Epithelial cell of proximal tubule (primary cell): ENCODE data around the gene EXPH5. TPM values are rescaled to one million over a fixed set of nuclear protein-coding genes. Genes with fewer than 3 reads are reported as not detected.

Source experiments
- DNase-seq: peaks from one replicate; pipeline ENCODE4 v3.0.0-alpha.2; 2011; ENCODE audit warnings: low read depth
- H3K4me3 ChIP-seq: 2 replicates; pipeline ENCODE4 v1.5.1; 2011; ENCODE audit warnings: low read depth, mild to moderate bottlenecking, low read length
- CTCF ChIP-seq: conservative IDR thresholded peaks from 2 replicates; pipeline ENCODE4 v1.5.1; 2012; ENCODE audit warnings: low read depth, mild to moderate bottlenecking, low read length
- total RNA-seq: library from RNA; depleted of rRNA; stranded (reverse); fragments of >200 nt; gene quantifications from 2 replicates; pipeline ENCODE4 v1.2.3, GENCODE V29; 2015

The EXPH5 gene
- total RNA-seq, 1 donor from 2014 or later, result 7.8 TPM

DNA sequence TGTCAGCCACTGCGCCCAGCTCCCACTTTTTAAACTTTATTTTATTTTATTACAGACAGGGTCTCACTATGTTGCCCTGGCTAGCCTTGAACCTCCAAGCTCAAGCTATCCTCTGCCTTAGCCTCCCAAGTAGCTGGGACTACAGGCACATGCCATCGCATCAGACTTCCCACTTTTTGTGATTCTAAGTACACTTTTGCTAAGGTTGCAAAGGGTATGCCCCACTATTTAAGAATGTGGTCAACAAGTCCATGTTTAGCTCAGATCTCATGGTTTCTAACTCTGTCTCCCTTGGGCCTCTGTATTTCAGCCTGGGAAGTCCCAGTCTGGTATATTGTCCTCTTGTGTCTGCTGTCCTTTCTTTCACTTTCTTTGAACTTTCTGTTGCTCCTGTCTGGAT, 35.3 kb downstream of the EXPH5 start:
- TF ChIP-seq CTCF, result no peak
- no peak overlapping the region for H3K4me3 ChIP-seq

DNA sequence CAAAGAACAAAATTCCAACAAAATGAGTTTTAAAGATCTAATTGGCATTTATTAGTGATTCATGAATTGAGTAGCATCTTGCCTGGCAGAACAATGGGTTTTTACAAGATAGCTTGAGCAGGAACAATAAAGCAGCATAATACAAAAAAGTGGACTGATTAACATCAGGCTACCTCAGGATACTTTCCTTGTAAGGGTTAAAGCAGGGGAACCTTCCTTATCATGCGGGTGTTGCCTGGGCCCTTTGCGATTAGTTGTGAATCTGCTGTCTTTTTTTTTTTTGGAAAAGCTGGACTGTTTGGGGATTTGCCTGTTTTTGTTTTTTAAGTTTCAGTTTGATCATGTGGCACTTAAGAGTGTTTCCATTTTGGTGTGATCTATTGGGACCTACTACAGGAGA, 37.5 kb downstream of the EXPH5 start:
- DNase-seq, result no peak
- H3K4me3 ChIP-seq, result no peak overlapping the region
- TF ChIP-seq CTCF, result no peak

More for the DNA sequence above, 35.3 kb downstream of the EXPH5 start:
- no peak for DNase-seq

GRCh38 chr11:108551651-108552462, 41.7 kb downstream of the EXPH5 start:
- no peak for TF ChIP-seq CTCF
- DNase-seq, result no peak
- H3K4me3 ChIP-seq, result no peak overlapping the region

GRCh38 chr11:108549319-108549885, 44.2 kb downstream of the EXPH5 start:
- TF ChIP-seq CTCF, result no peak
- no peak overlapping the region for H3K4me3 ChIP-seq
- DNase-seq, result no peak

DNA sequence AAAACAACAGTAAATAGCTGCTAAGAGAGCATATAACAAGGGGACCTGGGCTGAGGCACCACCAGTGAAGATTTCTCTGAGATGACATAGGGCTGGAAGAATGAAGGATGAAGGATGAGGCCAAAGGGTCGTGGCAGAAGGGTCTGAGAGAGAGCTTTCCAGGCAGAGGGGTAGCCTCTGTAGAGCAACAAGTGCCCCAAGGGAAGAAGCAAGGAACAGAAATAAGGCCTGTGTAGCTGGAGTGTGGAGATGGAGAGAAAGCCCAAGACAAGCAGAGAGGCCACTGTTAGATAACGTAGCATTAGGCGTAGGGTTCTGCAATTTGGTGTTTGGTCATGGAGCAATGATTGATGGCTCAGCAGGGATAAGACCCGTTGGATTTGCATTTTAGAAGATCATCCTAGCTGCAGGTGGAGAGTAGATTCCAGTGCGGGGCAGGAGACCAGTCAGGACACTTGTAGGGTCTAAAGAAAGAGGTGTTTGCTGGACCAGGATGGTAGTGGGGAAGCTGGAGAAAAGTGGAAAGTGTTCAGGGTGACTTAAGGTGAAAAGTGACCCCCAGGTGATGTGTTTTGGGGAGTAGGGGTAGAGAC, 47.6 kb downstream of the EXPH5 start:
- no peak for DNase-seq
- no peak overlapping the region for H3K4me3 ChIP-seq
- no peak for TF ChIP-seq CTCF

DNA sequence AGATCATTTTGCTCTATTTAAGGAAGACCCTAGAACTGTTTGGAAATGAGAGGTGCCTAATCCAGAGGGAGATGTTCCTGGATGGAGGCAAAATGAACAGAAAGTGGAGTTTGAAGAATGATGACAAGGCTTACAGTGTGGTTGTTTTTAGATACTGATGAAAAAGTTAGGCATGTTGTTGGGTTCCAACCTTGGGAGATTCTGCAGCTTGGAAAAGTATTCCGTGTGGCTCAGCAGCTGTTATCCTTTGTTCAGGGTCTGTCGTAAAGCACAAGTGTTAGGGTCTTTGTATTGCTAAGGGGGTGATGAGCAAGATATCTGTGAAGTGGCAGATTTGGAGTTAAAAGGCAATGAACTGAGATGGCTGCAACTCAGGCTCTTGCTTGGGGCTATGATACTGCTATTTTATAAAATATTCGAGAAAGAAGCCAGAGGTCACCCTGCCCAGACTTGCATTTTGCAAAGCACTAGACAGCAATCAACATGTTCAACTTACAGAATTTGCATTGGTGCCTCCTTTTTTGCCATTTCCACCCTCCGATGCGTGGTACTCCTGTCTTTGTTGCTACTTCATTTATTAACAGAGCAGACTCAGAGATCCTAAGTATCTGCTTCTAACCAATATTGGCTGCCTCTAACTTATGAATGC, 50.1 kb downstream of the EXPH5 start:
- DNase-seq, result no peak
- no peak overlapping the region for H3K4me3 ChIP-seq
- TF ChIP-seq CTCF, result no peak
